Mesenchymal stem cell (in vitro differentiated cells and primary cell): ENCODE data around the gene FSD1.
"Not testable (repeated sequence)": the region's sequence is repeated elsewhere in the genome, so short reads cannot be mapped to it uniquely, and the experiment has no call there.

Experiments
- DNase-seq: peaks from one replicate; pipeline ENCODE4 v3.0.0-alpha.2; 2013
- H2AFZ ChIP-seq: one replicate; pipeline ENCODE4 v1.6.1; 2013; ENCODE audit warnings: low read depth, mild to moderate bottlenecking, control low read depth, inconsistent platforms, low read length, moderate library complexity
- H2AK5ac ChIP-seq: 2 replicates; pipeline ENCODE4 v1.6.1; 2013; ENCODE audit warnings: low read length, moderate library complexity, mild to moderate bottlenecking, inconsistent platforms; ENCODE audit not compliant: severe bottlenecking
- H2BK120ac ChIP-seq: one replicate; pipeline ENCODE4 v1.6.1; 2013; ENCODE audit warnings: low read depth, mild to moderate bottlenecking, inconsistent platforms, low read length, moderate library complexity
- H2BK12ac ChIP-seq, 2 experiments: one replicate each; pipeline ENCODE4 v1.6.1; 2013; ENCODE audit warnings: inconsistent platforms in 2 of 2, low read length in 2 of 2, mild to moderate bottlenecking in 2 of 2, moderate library complexity in 2 of 2, control low read depth in 1 of 2
- H2BK15ac ChIP-seq: one replicate; pipeline ENCODE4 v1.6.1; 2013; ENCODE audit warnings: mild to moderate bottlenecking, low read depth, inconsistent platforms; ENCODE audit not compliant: poor library complexity, severe bottlenecking
- H2BK5ac ChIP-seq: 2 replicates; pipeline ENCODE4 v1.6.1; 2013; ENCODE audit warnings: low read depth, mild to moderate bottlenecking, low read length, control low read depth, inconsistent platforms; ENCODE audit not compliant: poor library complexity, severe bottlenecking
- H3K14ac ChIP-seq, 2 experiments: one replicate each; pipeline ENCODE4 v1.6.1; 2013; ENCODE audit warnings: inconsistent platforms in 2 of 2, low read length in 2 of 2, control low read depth in 1 of 2, mild to moderate bottlenecking in 1 of 2, moderate library complexity in 1 of 2
- H3K18ac ChIP-seq, 2 experiments: one replicate each; pipeline ENCODE4 v1.6.1; 2013; ENCODE audit warnings: inconsistent platforms in 2 of 2, low read length in 2 of 2, control low read depth in 1 of 2, low read depth in 1 of 2, mild to moderate bottlenecking in 1 of 2
- H3K23ac ChIP-seq, 2 experiments: one replicate each; pipeline ENCODE4 v1.6.1; 2013; ENCODE audit warnings: inconsistent platforms in 2 of 2, low read length in 2 of 2, mild to moderate bottlenecking in 2 of 2, moderate library complexity in 2 of 2, control low read depth in 1 of 2
- H3K27ac ChIP-seq: 2 replicates; pipeline ENCODE4 v1.5.1; 2013; ENCODE audit warnings: mild to moderate bottlenecking, moderate library complexity, low read length, control low read depth, inconsistent platforms; ENCODE audit not compliant: poor library complexity, severe bottlenecking
- H3K27me3 ChIP-seq, 2 experiments: 2 replicates each; pipeline versions ENCODE4 v1.6.1 to v1.7.0; 2013; ENCODE audit warnings: low read length in 2 of 2, mild to moderate bottlenecking in 2 of 2, moderate library complexity in 2 of 2, control low read depth in 1 of 2, inconsistent platforms in 1 of 2; ENCODE audit not compliant: control insufficient read depth in 1 of 2, insufficient read depth in 1 of 2
- H3K36me3 ChIP-seq, 2 experiments: 2 replicates each; pipeline versions ENCODE4 v1.6.1 to v1.7.0; 2013; ENCODE audit warnings: low read length in 2 of 2, control low read depth in 1 of 2, inconsistent platforms in 1 of 2, low read depth in 1 of 2, mild to moderate bottlenecking in 1 of 2; ENCODE audit not compliant: insufficient read depth in 2 of 2, control insufficient read depth in 1 of 2
- H3K4ac ChIP-seq, 2 experiments: one replicate each; pipeline ENCODE4 v1.6.1; 2013; ENCODE audit warnings: inconsistent platforms in 2 of 2, low read length in 2 of 2, mild to moderate bottlenecking in 2 of 2, moderate library complexity in 2 of 2, control low read depth in 1 of 2, low read depth in 1 of 2
- H3K4me1 ChIP-seq: 2 replicates; pipeline ENCODE4 v1.6.1; 2013; ENCODE audit warnings: low read depth, low read length, control low read depth; ENCODE audit not compliant: control insufficient read depth, insufficient read depth
- H3K4me2 ChIP-seq: 2 replicates; pipeline ENCODE4 v1.6.1; 2013; ENCODE audit warnings: low read length, mild to moderate bottlenecking, inconsistent platforms; ENCODE audit not compliant: poor library complexity, severe bottlenecking
- H3K4me3 ChIP-seq, 2 experiments: 2 replicates each; pipeline versions ENCODE4 v1.5.1 to v1.7.0; 2013; ENCODE audit warnings: low read length in 2 of 2, mild to moderate bottlenecking in 2 of 2, control low read depth in 1 of 2, low read depth in 1 of 2; ENCODE audit not compliant: insufficient read depth in 1 of 2
- H3K79me1 ChIP-seq: replicated peaks from 2 replicates; pipeline ENCODE4 v1.6.1; 2013; ENCODE audit warnings: mild to moderate bottlenecking, control low read depth, low read length, inconsistent platforms; ENCODE audit not compliant: poor library complexity, severe bottlenecking
- H3K9ac ChIP-seq: 2 replicates; pipeline ENCODE4 v1.7.0; 2013; ENCODE audit warnings: mild to moderate bottlenecking, low read length, moderate library complexity
- H3K9me3 ChIP-seq: 2 replicates; pipeline ENCODE4 v1.7.0; 2013; ENCODE audit warnings: mild to moderate bottlenecking, low read length; ENCODE audit not compliant: control insufficient read depth
- H4K8ac ChIP-seq: one replicate; pipeline ENCODE4 v1.6.1; 2013; ENCODE audit warnings: inconsistent platforms, mild to moderate bottlenecking, low read length, moderate library complexity
- H4K91ac ChIP-seq: one replicate; pipeline ENCODE4 v1.6.1; 2013; ENCODE audit warnings: mild to moderate bottlenecking, low read length, inconsistent platforms
- WGBS: methylation state at CpG from one replicate; pipeline ENCODE4 v1.1.7; 2013; ENCODE audit warnings: mixed read lengths; 5-methylcytosine and 5-hydroxymethylcytosine counted together

Gene FSD1

DNA sequence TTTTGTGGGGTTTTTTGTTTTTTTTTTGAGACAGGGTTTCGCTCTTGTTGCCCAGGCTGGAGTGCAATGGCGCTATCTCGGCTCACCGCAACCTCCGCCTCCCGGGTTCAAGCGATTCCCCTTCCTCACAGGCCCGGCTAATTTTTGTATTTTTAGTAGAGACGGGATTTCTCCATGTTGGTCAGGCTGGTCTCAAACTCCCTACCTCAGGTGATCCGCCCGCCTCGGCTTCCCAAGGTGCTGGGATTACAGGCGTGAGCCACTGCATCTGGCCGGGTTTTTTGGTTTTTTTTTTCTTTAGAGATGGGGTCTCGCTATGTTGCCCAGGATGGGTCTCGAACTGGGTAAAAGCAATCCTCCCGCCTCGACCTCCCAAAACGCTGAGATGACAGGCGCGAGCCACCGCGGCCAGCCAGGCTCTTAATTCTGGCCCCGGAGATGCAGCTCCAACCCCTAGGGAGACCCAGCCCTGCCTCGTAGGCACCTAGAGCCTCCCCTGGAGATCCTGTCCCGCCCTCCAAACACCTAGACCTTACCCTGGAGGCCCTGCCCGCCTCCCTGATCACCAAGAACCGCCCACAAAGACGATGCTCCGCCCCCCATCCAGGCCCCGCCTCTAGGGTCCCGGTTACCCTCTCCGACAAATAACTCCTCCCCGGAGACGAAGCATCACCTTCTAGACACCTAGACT lies 24.7 kb downstream of the FSD1 start:
- not testable (repeated sequence) for H3K9me3 ChIP-seq

DNA sequence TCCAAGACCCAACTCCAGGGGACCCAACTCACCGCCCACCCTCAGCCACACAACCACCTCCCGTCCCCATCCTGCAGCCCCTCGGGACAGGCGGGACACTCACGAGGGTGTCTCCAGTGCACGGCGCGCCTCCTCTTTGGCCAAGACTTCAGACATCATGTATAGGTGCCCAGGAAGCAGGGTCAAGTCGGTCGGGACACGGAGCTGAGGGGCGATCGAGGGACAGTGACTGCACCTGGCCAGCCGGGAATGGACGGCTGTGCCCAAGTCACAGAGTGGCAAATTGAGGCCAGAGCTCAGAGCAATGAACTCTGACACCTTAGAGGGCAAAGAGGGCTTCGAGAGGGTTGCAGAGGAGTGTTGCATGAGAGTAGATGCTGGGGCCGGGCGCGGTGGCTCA lies 25.5 kb downstream of the FSD1 start:
- H3K14ac ChIP-seq, result no peak overlapping the region
- no peak overlapping the region for H2BK5ac ChIP-seq
- no peak overlapping the region for H3K4me3 ChIP-seq
- no peak overlapping the region for H2BK12ac ChIP-seq
- no peak overlapping the region for H4K8ac ChIP-seq
- H3K27me3 ChIP-seq, result peaks cover 8 to 30% of the 10 kb centered on the region in 2 experiments
- peaks cover 0 to 30% of the 10 kb centered on the region in 2 experiments for H3K36me3 ChIP-seq
- H3K23ac ChIP-seq, result no peak overlapping the region
- H4K91ac ChIP-seq, result peak overlapping the region; percentile 35
- 96% methylated on average over 19 of the region's 19 CpGs for WGBS
- peaks cover 20% of the 10 kb centered on the region for H3K4me1 ChIP-seq
- H3K79me1 ChIP-seq, result no peaks in the 10 kb centered on the region
- H2BK120ac ChIP-seq, result no peak overlapping the region
- H3K4me2 ChIP-seq, result no peak overlapping the region
- no peak overlapping the region for H2AFZ ChIP-seq
- H3K9me3 ChIP-seq, result no peaks in the 10 kb centered on the region
- no peak overlapping the region for H3K27ac ChIP-seq
- no peak overlapping the region for H3K4ac ChIP-seq
- no peak overlapping the region for H2BK15ac ChIP-seq
- H3K9ac ChIP-seq, result no peak overlapping the region
- H2AK5ac ChIP-seq, result no peak overlapping the region
- H3K18ac ChIP-seq, result no peak overlapping the region
- DNase-seq, result no peak

More for the DNA sequence above, 24.7 kb downstream of the FSD1 start:
- H4K91ac ChIP-seq, H2BK15ac ChIP-seq, H3K18ac ChIP-seq, H3K23ac ChIP-seq, H2BK120ac ChIP-seq, H2AK5ac ChIP-seq, H3K9ac ChIP-seq, DNase-seq, H2BK5ac ChIP-seq, H4K8ac ChIP-seq, H3K27ac ChIP-seq, H2BK12ac ChIP-seq, H3K79me1 ChIP-seq, H2AFZ ChIP-seq, H3K14ac ChIP-seq, H3K4ac ChIP-seq: not testable (repeated sequence)
- peaks cover 8 to 30% of the 10 kb centered on the region in 2 experiments for H3K27me3 ChIP-seq
- peaks cover 20% of the 10 kb centered on the region for H3K4me1 ChIP-seq
- peak overlapping the region; percentile 54 to 66 for H3K4me3 ChIP-seq
- WGBS, result 75% methylated on average over 35 of the region's 35 CpGs
- H3K36me3 ChIP-seq, result peaks cover 0 to 32% of the 10 kb centered on the region in 2 experiments
- H3K4me2 ChIP-seq, result peak overlapping the region; percentile 72

DNA sequence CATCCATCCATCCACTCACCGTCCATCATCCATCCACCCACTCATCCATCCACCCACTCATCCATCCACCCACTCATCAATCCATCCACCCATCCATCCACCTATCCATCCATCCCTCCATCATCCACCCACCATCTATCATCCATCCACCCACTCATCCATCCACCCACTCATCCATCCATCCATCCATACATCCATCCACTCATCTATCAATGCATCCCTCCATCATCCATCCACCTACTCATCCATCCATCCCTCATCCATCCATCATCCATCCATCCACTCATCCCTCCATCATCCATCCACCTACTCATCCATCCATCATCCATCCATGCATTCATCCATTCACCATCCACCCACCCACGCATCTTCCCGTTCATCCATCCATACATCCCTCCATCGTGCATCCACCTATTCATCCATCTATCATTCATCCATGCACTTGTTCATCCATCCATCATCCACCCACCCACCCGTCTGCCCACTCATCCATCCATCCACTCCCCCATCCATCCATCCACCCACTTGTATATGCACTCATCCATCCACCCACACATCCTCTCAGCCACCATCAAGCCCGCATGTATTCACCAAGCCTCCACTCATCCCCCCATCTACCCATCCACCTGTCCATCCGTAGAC lies 30.7 kb downstream of the FSD1 start:
- Histone ChIP-seq H3K14ac (no peak overlapping the region), H3K27ac (no peak overlapping the region), H2AFZ (no peak overlapping the region), H3K36me3 (peaks cover 0 to 14% of the 10 kb centered on the region in 2 experiments), H3K79me1 (peaks cover 4% of the 10 kb centered on the region), H3K4me2 (no peak overlapping the region), H3K27me3 (no peaks in the 10 kb centered on the region), H3K23ac (no peak overlapping the region), H4K8ac (no peak overlapping the region), H3K4ac (no peak overlapping the region), H3K4me3 (no peak overlapping the region), H4K91ac (no peak overlapping the region), H3K9me3 (no peaks in the 10 kb centered on the region), H3K9ac (no peak overlapping the region), H2BK120ac (no peak overlapping the region), H2BK12ac (no peak overlapping the region), H2BK5ac (no peak overlapping the region), H3K18ac (no peak overlapping the region), H2BK15ac (no peak overlapping the region), H2AK5ac (no peak overlapping the region), H3K4me1 (peaks cover 11% of the 10 kb centered on the region)
- WGBS, result 90% methylated on average over 7 of the region's 7 CpGs
- DNase-seq, result no peak

DNA sequence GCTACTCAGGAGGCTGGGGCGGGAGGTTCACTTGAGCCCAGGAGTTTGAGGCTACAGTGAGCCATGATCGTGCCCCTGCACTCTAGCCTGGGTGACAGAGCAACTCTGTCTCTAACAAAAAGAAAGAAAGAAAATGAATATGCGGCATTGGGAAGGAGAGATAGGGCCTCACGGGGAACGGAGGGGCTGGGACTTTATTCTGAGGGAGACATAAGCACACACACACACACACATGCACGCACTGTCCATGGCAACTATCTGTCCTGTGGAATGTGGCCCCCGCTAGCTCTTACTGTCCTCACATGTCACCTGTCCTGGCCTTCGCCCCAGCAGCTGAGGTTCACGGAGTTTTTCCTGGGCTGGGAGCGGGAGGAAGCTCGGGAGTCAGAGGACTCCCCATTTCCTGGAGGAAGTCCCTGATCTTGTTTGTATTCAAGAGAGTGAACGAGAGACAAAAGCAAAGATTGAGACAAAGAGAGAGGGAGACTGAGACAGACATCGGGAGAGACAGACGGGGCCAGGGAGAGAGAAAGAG lies 33.6 kb downstream of the FSD1 start:
- peaks cover 0 to 7% of the 10 kb centered on the region in 2 experiments for H3K36me3 ChIP-seq
- peaks cover 16% of the 10 kb centered on the region for H3K4me1 ChIP-seq
- no peak overlapping the region for H2BK12ac ChIP-seq
- peak overlapping the region in 1 of 2 experiments; percentile 28 for H3K18ac ChIP-seq
- H2AFZ ChIP-seq, result peak overlapping the region; percentile 60
- peak; percentile 39 for DNase-seq
- H2BK15ac ChIP-seq, result peak overlapping the region; percentile 63
- no peak overlapping the region for H3K23ac ChIP-seq
- no peaks in the 10 kb centered on the region for H3K9me3 ChIP-seq
- H3K79me1 ChIP-seq, result peaks cover 6% of the 10 kb centered on the region
- peak overlapping the region; percentile 62 for H2BK120ac ChIP-seq
- peak overlapping the region; percentile 57 to 81 for H3K4me3 ChIP-seq
- no peak overlapping the region for H2BK5ac ChIP-seq
- whole genome bisulfite sequencing, result 41% methylated on average over 12 of the region's 14 CpGs
- H2AK5ac ChIP-seq, result no peak overlapping the region
- H3K27ac ChIP-seq, result peak overlapping the region; percentile 30
- peak overlapping the region; percentile 72 for H4K91ac ChIP-seq
- peak overlapping the region in 1 of 2 experiments; percentile 35 for H3K14ac ChIP-seq
- H4K8ac ChIP-seq, result peak overlapping the region; percentile 91
- H3K9ac ChIP-seq, result peak overlapping the region; percentile 71
- no peak overlapping the region for H3K4ac ChIP-seq
- peak overlapping the region; percentile 84 for H3K4me2 ChIP-seq
- H3K27me3 ChIP-seq, result no peaks in the 10 kb centered on the region
